GM23248 (cell line): ENCODE data around the gene C17orf58. TPM values are rescaled to one million over a fixed set of nuclear protein-coding genes. Genes with fewer than 3 reads are reported as not detected.

Experiments used
- DNase-seq: peaks from one replicate; pipeline ENCODE4 v3.0.0-alpha.2; 2015
- H2AFZ ChIP-seq: fragments of 200-600 bp; sonication (generic); 2 replicates; pipeline ENCODE4 v1.6.1; 2016; ENCODE audit warnings: antibody characterized with exemption
- H3F3A ChIP-seq: fragments of 200-600 bp; sonication (generic); 2 replicates; pipeline ENCODE4 v1.6.1; 2016; ENCODE audit warnings: mild to moderate bottlenecking, antibody characterized with exemption, mixed run types; ENCODE audit not compliant: insufficient read depth
- H3K27ac ChIP-seq: fragments of 200-600 bp; sonication (generic); 2 replicates; pipeline ENCODE4 v1.5.1; 2016; ENCODE audit warnings: mild to moderate bottlenecking
- H3K27me3 ChIP-seq: fragments of 200-600 bp; sonication (generic); replicated peaks from 2 replicates; pipeline ENCODE4 v1.6.1; 2016; ENCODE audit warnings: mild to moderate bottlenecking; ENCODE audit not compliant: insufficient read depth
- H3K36me3 ChIP-seq: fragments of 200-600 bp; sonication (generic); 2 replicates; pipeline ENCODE4 v1.6.1; 2016; ENCODE audit warnings: low read depth, mild to moderate bottlenecking
- H3K4me1 ChIP-seq: fragments of 200-600 bp; sonication (generic); 2 replicates; pipeline ENCODE4 v1.6.1; 2016; ENCODE audit warnings: mild to moderate bottlenecking; ENCODE audit not compliant: insufficient read depth
- H3K4me2 ChIP-seq: fragments of 200-600 bp; sonication (generic); one replicate; pipeline ENCODE4 v1.6.1; 2016; ENCODE audit warnings: mild to moderate bottlenecking; ENCODE audit not compliant: unreplicated experiment
- H3K4me3 ChIP-seq: fragments of 200-600 bp; sonication (generic); 2 replicates; pipeline ENCODE4 v1.5.1; 2016; ENCODE audit warnings: mild to moderate bottlenecking
- H3K79me2 ChIP-seq: fragments of 200-600 bp; sonication (generic); 2 replicates; pipeline ENCODE4 v1.6.1; 2016; ENCODE audit warnings: mild to moderate bottlenecking; ENCODE audit not compliant: insufficient read depth
- H3K9ac ChIP-seq: fragments of 200-600 bp; sonication (generic); 2 replicates; pipeline ENCODE4 v1.6.1; 2016; ENCODE audit warnings: mild to moderate bottlenecking
- H3K9me2 ChIP-seq: fragments of 200-600 bp; sonication (generic); 2 replicates; pipeline ENCODE4 v1.6.1; 2016; ENCODE audit warnings: mixed run types, mild to moderate bottlenecking, moderate library complexity; ENCODE audit not compliant: insufficient read depth
- H3K9me3 ChIP-seq: fragments of 200-600 bp; sonication (generic); one replicate; pipeline ENCODE4 v1.6.1; 2017; ENCODE audit warnings: low read depth
- H4K20me1 ChIP-seq: fragments of 200-600 bp; sonication (generic); 2 replicates; pipeline ENCODE4 v1.6.0; 2016; ENCODE audit not compliant: insufficient read depth
- EZH2 ChIP-seq: fragments of 200-600 bp; sonication (generic); IDR thresholded peaks from 2 replicates; pipeline ENCODE4 v1.6.1; 2018; ENCODE audit warnings: antibody characterized with exemption, mild to moderate bottlenecking; ENCODE audit not compliant: insufficient read depth, poor library complexity, severe bottlenecking
- EZH2phosphoT487 ChIP-seq: fragments of 200-600 bp; sonication (generic); IDR thresholded peaks from 2 replicates; pipeline ENCODE4 v1.6.1; 2018; ENCODE audit warnings: antibody characterized with exemption, moderate library complexity, mild to moderate bottlenecking, low read depth; ENCODE audit not compliant: insufficient read depth
- WGBS, 2 experiments: methylation state at CpG; one replicate each; pipeline ENCODE4 v1.1.6; 2015 to 2017; ENCODE audit warnings: low lambda C conversion rate in 2 of 2, low coverage in 1 of 2; ENCODE audit errors: missing lambda C conversion rate in 2 of 2; 5-methylcytosine and 5-hydroxymethylcytosine counted together
- in situ Hi-C: fragments of 300-500 bp; cut with MboI; formaldehyde crosslinking; loops from 2 replicates; pipeline ENCODE4 v1.15.0; 2020
- polyA plus RNA-seq: library from polyadenylated mRNA; unstranded; fragments of >200 nt; fragmentation: Nextera tagmentation; extraction: Ambion mirVana; gene quantifications from 2 replicates; pipeline ENCODE4 v1.2.1, GENCODE V29; 2016
- total RNA-seq: library from RNA; depleted of rRNA; stranded (reverse); fragments of >200 nt; shearing (Covaris generic); gene quantifications from 2 replicates; pipeline ENCODE4 v1.2.3, GENCODE V29; 2014

The C17orf58 gene
- total and polyA plus RNA-seq, 2 experiments from 2014 or later: 12.8 to 14.3 TPM

DNA sequence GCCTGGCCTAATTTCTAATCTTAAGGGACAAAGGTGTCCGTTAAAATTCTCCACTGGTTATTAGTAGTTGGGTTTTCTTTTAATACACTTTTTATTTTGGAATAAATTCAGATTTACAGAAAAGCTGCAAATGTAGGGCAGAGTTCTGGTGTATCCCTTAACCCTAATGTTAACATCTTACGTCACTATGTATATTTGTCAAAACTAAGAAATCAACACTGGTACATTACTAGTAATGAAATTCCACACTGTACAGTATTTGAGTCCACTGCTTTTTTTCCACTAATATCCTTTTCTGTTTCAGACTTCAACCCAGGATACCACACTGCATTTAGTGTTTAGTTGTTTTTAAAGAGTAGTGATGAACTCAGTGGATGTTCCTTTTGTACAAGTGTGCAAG lies 20.6 kb upstream of the C17orf58 start:
- Histone ChIP-seq H3K9ac (no peak overlapping the region), H4K20me1 (no peaks in the 10 kb centered on the region), H3K4me1 (no peaks in the 10 kb centered on the region), H3K27me3 (no peaks in the 10 kb centered on the region), H3K9me2 (no peaks in the 10 kb centered on the region), H3K4me2 (no peak overlapping the region), H2AFZ (no peak overlapping the region), H3K9me3 (no peaks in the 10 kb centered on the region), H3K36me3 (no peaks in the 10 kb centered on the region), H3K79me2 (no peaks in the 10 kb centered on the region), H3K4me3 (no peak overlapping the region), H3F3A (0 out of 2 replicates have a peak, but pooled peaks cover 4% of the 10 kb centered on the region), H3K27ac (no peak overlapping the region)
- in situ Hi-C loops: no loop called here
- 84 to 90% methylated on average over 2 of the region's 2 CpGs for WGBS, 2 experiments
- no peak for DNase-seq
- TF ChIP-seq EZH2 (no peak), EZH2phosphoT487 (no peak)

DNA sequence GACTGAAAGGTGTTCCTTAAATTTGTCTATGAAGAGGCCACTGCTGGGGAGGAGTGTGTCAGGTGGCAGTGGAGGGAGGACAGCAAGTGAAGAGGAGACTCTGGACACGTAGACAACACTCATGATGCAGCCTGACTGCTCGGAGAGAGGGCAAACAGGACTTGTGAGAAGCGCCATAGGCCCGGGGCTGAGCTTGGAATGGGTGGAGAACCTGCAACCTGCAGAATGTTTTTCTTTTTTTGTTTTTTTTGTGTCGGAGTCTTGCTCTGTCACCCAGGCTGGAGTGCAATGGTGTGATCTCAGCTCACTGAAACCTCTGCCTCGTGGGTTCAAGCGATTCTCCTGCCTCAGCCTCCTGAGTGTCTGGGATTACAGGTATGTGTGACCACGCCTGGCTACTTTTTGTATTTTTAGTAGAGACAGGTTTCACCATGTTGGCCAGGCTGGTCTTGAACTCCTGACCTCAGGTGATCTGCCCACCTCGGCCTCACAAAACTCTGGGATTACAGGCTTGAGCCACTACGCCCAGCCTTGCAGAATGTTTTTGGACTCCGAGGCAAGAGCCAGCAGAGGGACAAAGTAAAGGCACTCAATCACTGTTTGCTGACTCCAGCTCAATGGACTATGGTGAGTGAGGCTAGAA lies 18.9 kb upstream of the C17orf58 start:
- Histone ChIP-seq H3K9me3 (no peaks in the 10 kb centered on the region), H3K36me3 (no peaks in the 10 kb centered on the region), H3K9me2 (no peaks in the 10 kb centered on the region), H4K20me1 (no peaks in the 10 kb centered on the region), H3F3A (0 out of 2 replicates have a peak, but pooled peaks cover 4% of the 10 kb centered on the region), H3K9ac (no peak overlapping the region), H3K4me2 (no peak overlapping the region), H3K27ac (no peak overlapping the region), H3K27me3 (no peaks in the 10 kb centered on the region), H3K79me2 (no peaks in the 10 kb centered on the region), H3K4me1 (no peaks in the 10 kb centered on the region), H3K4me3 (no peak overlapping the region), H2AFZ (no peak overlapping the region)
- no peak for DNase-seq
- no peak for TF ChIP-seq EZH2phosphoT487
- no peak for TF ChIP-seq EZH2
- WGBS, 2 experiments: 75 to 77% methylated on average over 11 of the region's 11 CpGs
- in situ Hi-C loops: no loop called here

DNA sequence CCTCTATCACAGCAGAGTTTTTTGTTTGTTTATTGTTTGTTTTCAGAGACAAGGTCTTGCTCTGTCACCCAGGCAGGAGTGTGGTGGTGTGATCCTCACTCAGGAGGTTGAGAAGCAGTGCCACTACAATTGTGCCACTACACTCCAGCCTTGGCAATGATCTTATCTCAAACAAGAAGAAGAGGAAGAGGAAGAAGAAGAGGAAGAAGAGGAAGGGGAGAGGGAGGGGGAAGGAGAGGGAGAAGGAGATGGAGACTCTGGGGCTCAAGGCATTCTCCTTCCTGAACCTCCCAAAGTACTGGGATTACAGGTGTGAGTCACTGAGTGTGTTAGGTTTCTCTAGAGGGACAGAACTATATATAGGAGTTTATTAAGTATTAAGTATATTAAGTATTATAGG lies 17.1 kb upstream of the C17orf58 start:
- Histone ChIP-seq H3K4me2 (no peak overlapping the region), H3K9me3 (no peaks in the 10 kb centered on the region), H3K79me2 (no peaks in the 10 kb centered on the region), H4K20me1 (no peaks in the 10 kb centered on the region), H2AFZ (no peak overlapping the region), H3K9ac (no peak overlapping the region), H3K36me3 (no peaks in the 10 kb centered on the region), H3K27ac (no peak overlapping the region), H3K9me2 (no peaks in the 10 kb centered on the region), H3K27me3 (no peaks in the 10 kb centered on the region), H3F3A (no peaks in the 10 kb centered on the region), H3K4me3 (no peak overlapping the region), H3K4me1 (no peaks in the 10 kb centered on the region)
- no peak for TF ChIP-seq EZH2phosphoT487
- in situ Hi-C loops: no loop called here
- no peak for DNase-seq

DNA sequence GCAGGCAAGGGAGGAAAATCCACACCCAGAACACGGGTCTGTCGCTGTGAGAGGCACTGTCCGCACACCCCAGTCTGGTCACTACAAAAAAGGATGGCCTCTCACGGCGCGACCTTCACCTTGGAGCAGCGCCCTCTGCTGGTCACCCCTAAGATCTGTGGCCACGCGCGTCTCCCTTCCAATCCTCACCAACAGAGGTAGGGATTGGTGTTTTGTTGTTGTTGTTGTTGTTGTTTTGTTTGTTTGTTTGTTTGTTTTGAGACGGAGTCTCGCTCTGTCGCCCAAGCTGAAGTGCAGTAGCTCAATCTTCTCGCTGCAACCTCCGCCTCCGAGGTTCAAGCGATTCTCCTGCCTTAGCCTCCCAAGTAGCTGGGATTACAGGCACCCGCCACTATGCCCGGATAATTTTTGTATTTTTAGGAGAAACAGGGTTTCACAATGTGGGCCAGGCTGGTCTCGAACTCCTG lies 15.0 kb upstream of the C17orf58 start:
- Histone ChIP-seq H4K20me1 (no peaks in the 10 kb centered on the region), H3F3A (no peaks in the 10 kb centered on the region), H3K9ac (no peak overlapping the region), H3K36me3 (no peaks in the 10 kb centered on the region), H3K4me1 (no peaks in the 10 kb centered on the region), H3K4me3 (no peak overlapping the region), H3K4me2 (no peak overlapping the region), H3K9me3 (no peaks in the 10 kb centered on the region), H3K9me2 (no peaks in the 10 kb centered on the region), H3K27ac (no peak overlapping the region), H2AFZ (no peak overlapping the region), H3K79me2 (no peaks in the 10 kb centered on the region), H3K27me3 (no peaks in the 10 kb centered on the region)
- TF ChIP-seq EZH2 (no peak), EZH2phosphoT487 (no peak)
- in situ Hi-C loops: no loop called here
- WGBS, 2 experiments: 48 to 53% methylated on average over 20 of the region's 20 CpGs
- peak; percentile 54 for DNase-seq

DNA sequence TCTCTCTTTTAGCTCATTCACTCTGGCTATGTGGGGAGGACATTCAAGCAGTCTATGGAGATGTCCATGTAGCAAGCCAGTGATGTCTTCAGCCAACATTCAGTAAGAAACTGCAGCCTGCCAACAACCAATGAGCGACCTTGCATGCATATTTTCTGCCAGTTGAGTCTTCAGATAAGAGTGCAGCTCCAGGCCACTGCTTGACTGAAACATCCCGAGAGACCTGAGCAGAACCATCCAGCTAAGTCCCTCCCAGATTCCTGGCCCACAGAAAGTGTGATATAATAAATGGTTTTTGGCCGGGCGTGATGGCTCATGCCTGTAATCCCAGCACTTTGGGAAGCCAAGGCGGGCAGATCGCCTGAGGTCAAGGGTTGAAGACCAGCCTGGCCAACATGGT lies 10.5 kb upstream of the C17orf58 start:
- Histone ChIP-seq H3K27ac (no peak overlapping the region), H3K4me1 (no peaks in the 10 kb centered on the region), H3K27me3 (no peaks in the 10 kb centered on the region), H3K36me3 (no peaks in the 10 kb centered on the region), H2AFZ (no peak overlapping the region), H3K9ac (no peak overlapping the region), H4K20me1 (no peaks in the 10 kb centered on the region), H3F3A (no peaks in the 10 kb centered on the region), H3K9me2 (no peaks in the 10 kb centered on the region), H3K9me3 (no peaks in the 10 kb centered on the region), H3K4me3 (no peak overlapping the region), H3K4me2 (no peak overlapping the region), H3K79me2 (no peaks in the 10 kb centered on the region)
- in situ Hi-C loops: no loop called here
- no peak for TF ChIP-seq EZH2phosphoT487
- TF ChIP-seq EZH2: no peak
- DNase-seq: no peak
- 25 to 31% methylated on average over 6 of the region's 6 CpGs for WGBS, 2 experiments
